GM23338 (cell line): ENCODE data around the gene LPIN1. TPM values are rescaled to one million over a fixed set of nuclear protein-coding genes. Genes with fewer than 3 reads are reported as not detected.

Source experiments
- ATAC-seq: fragments of 200-7000 bp; cut with Tn5 transposase; 3 replicates; pipeline ENCODE4 v1.9.1; 2020
- DNase-seq: peaks from one replicate; pipeline ENCODE4 v3.0.0-alpha.2; 2015; ENCODE audit warnings: low spot score
- H2AFZ ChIP-seq: fragments of 200-600 bp; sonication (generic); 2 replicates; pipeline ENCODE4 v1.8.0; 2016; ENCODE audit warnings: antibody characterized with exemption, mild to moderate bottlenecking, moderate library complexity
- H3F3A ChIP-seq: fragments of 200-600 bp; sonication (generic); replicated peaks from 2 replicates; pipeline ENCODE4 v1.8.0; 2017; ENCODE audit warnings: antibody characterized with exemption, mixed run types, low read depth
- H3K27ac ChIP-seq: fragments of 200-600 bp; sonication (generic); 2 replicates; pipeline ENCODE4 v1.6.1; 2016; ENCODE audit warnings: low read depth
- H3K27me3 ChIP-seq: fragments of 200-600 bp; sonication (generic); 2 replicates; pipeline ENCODE4 v1.8.0; 2016; ENCODE audit warnings: mild to moderate bottlenecking, mixed run types, moderate library complexity; ENCODE audit not compliant: insufficient read depth
- H3K36me3 ChIP-seq: fragments of 200-600 bp; sonication (generic); 2 replicates; pipeline ENCODE4 v1.8.0; 2016; ENCODE audit warnings: mild to moderate bottlenecking; ENCODE audit not compliant: insufficient read depth
- H3K4me1 ChIP-seq: fragments of 200-600 bp; sonication (generic); 2 replicates; pipeline ENCODE4 v1.8.0; 2016; ENCODE audit warnings: mild to moderate bottlenecking, moderate library complexity; ENCODE audit not compliant: insufficient read depth
- H3K4me2 ChIP-seq: fragments of 200-600 bp; sonication (generic); 2 replicates; pipeline ENCODE4 v1.7.1; 2017; ENCODE audit warnings: mixed run types
- H3K4me3 ChIP-seq: fragments of 200-600 bp; sonication (generic); 2 replicates; pipeline ENCODE4 v1.6.1; 2016; ENCODE audit warnings: mixed run types
- H3K79me2 ChIP-seq: fragments of 200-600 bp; sonication (generic); replicated peaks from 2 replicates; pipeline ENCODE4 v1.8.0; 2017; ENCODE audit warnings: mild to moderate bottlenecking; ENCODE audit not compliant: insufficient read depth
- H3K9me2 ChIP-seq: fragments of 200-600 bp; sonication (generic); 2 replicates; pipeline ENCODE4 v1.8.0; 2017; ENCODE audit not compliant: insufficient read depth
- H4K20me1 ChIP-seq: fragments of 200-600 bp; sonication (generic); replicated peaks from 2 replicates; pipeline ENCODE4 v1.8.0; 2017; ENCODE audit warnings: mild to moderate bottlenecking; ENCODE audit not compliant: insufficient read depth
- H3K27ac Mint-ChIP-seq: 2 replicates; pipeline ENCODE4 v1.8.0; 2020; ENCODE audit warnings: inconsistent platforms, mild to moderate bottlenecking, moderate library complexity, mixed read lengths
- H3K27me3 Mint-ChIP-seq: 3 replicates; pipeline ENCODE4 v1.8.0; 2022; ENCODE audit warnings: low read depth, mild to moderate bottlenecking, moderate library complexity, mixed read lengths, inconsistent platforms; ENCODE audit not compliant: insufficient read depth, poor library complexity
- H3K36me3 Mint-ChIP-seq: 3 replicates; pipeline ENCODE4 v1.8.0; 2021; ENCODE audit warnings: low read depth, mild to moderate bottlenecking, inconsistent platforms, moderate library complexity, mixed read lengths
- H3K4me1 Mint-ChIP-seq: 3 replicates; pipeline ENCODE4 v1.8.0; 2020; ENCODE audit warnings: mild to moderate bottlenecking, inconsistent platforms, mixed read lengths
- H3K4me3 Mint-ChIP-seq: 3 replicates; pipeline ENCODE4 v1.8.0; 2021; ENCODE audit warnings: moderate library complexity, mild to moderate bottlenecking, inconsistent platforms, mixed read lengths
- H3K9me3 Mint-ChIP-seq: 3 replicates; pipeline ENCODE4 v1.8.0; 2020; ENCODE audit warnings: moderate library complexity, mild to moderate bottlenecking, inconsistent platforms, mixed read lengths
- CREB1 ChIP-seq: fragments of 250-450 bp; sonication (Bioruptor Pico); IDR thresholded peaks from 2 replicates; pipeline ENCODE4 v1.5.0; 2020; ENCODE audit warnings: low read depth, mild to moderate bottlenecking, moderate library complexity
- EZH2 ChIP-seq: fragments of 200-600 bp; sonication (generic); IDR thresholded peaks from one replicate; pipeline ENCODE4 v1.8.0; 2017; ENCODE audit warnings: antibody characterized with exemption, mild to moderate bottlenecking, low read depth; ENCODE audit not compliant: unreplicated experiment
- EZH2phosphoT487 ChIP-seq: fragments of 200-600 bp; sonication (generic); IDR thresholded peaks from one replicate; pipeline ENCODE4 v1.8.1; 2018; ENCODE audit warnings: antibody characterized with exemption; ENCODE audit not compliant: unreplicated experiment
- JUNB ChIP-seq: IDR thresholded peaks from one replicate; pipeline ENCODE4 v1.6.1; 2016; ENCODE audit warnings: antibody characterized with exemption; ENCODE audit not compliant: unreplicated experiment
- NANOG ChIP-seq: IDR thresholded peaks from 2 replicates; pipeline ENCODE4 v1.6.1; 2016; ENCODE audit warnings: antibody characterized with exemption, borderline replicate concordance
- POLR2AphosphoS5 ChIP-seq: IDR thresholded peaks from 2 replicates; pipeline ENCODE4 v1.6.1; 2016; ENCODE audit warnings: antibody characterized with exemption, low read depth
- STAT1 ChIP-seq: IDR thresholded peaks from one replicate; pipeline ENCODE4 v1.6.1; 2016; ENCODE audit warnings: antibody characterized with exemption; ENCODE audit not compliant: unreplicated experiment
- ZNF114 ChIP-seq: fragments of 250-450 bp; sonication (Bioruptor Pico); IDR thresholded peaks from 2 replicates; pipeline ENCODE4 v1.5.0; 2020; ENCODE audit warnings: mild to moderate bottlenecking, moderate library complexity
- ZNF331 ChIP-seq: fragments of 250-450 bp; sonication (Bioruptor Pico); IDR thresholded peaks from 2 replicates; pipeline ENCODE4 v1.5.0; 2020; ENCODE audit warnings: low read depth, mild to moderate bottlenecking, moderate library complexity
- polyA plus RNA-seq: library from polyadenylated mRNA; unstranded; fragments of >200 nt; fragmentation: Nextera tagmentation; extraction: Ambion mirVana; gene quantifications from 2 replicates; pipeline ENCODE4 v1.2.1, GENCODE V29; 2016
- total RNA-seq: library from RNA; depleted of rRNA; stranded (reverse); fragments of >200 nt; shearing (Covaris generic); gene quantifications from 2 replicates; pipeline ENCODE4 v1.2.3, GENCODE V29; 2014
- TF ChIP-seq, protein P1 (sequence below): IDR thresholded peaks from one replicate; pipeline ENCODE4 v1.6.1; 2018; ENCODE audit warnings: antibody characterized with exemption; ENCODE audit not compliant: unreplicated experiment
- TF ChIP-seq, protein P2 (sequence below), 2 experiments: fragments of 200-600 bp in 1 of 2; sonication (generic) in 1 of 2; conservative IDR thresholded peaks; 2 replicates each; pipeline versions ENCODE4 v1.5.1 to v1.6.1; 2016 to 2017; ENCODE audit warnings: antibody characterized with exemption in 2 of 2, low read depth in 2 of 2, mild to moderate bottlenecking in 2 of 2, moderate library complexity in 1 of 2
- TF ChIP-seq, protein P3 (sequence below): fragments of 250-450 bp; sonication (Bioruptor Pico); IDR thresholded peaks from 2 replicates; pipeline ENCODE4 v1.5.0; 2020; ENCODE audit warnings: mild to moderate bottlenecking, moderate library complexity
- TF ChIP-seq, protein P4 (sequence below): IDR thresholded peaks from 2 replicates; pipeline ENCODE4 v1.6.1; 2016; ENCODE audit warnings: antibody characterized with exemption

The LPIN1 gene
- total and polyA plus RNA-seq, 2 experiments from 2014 or later: 4.4 to 9.5 TPM

DNA sequence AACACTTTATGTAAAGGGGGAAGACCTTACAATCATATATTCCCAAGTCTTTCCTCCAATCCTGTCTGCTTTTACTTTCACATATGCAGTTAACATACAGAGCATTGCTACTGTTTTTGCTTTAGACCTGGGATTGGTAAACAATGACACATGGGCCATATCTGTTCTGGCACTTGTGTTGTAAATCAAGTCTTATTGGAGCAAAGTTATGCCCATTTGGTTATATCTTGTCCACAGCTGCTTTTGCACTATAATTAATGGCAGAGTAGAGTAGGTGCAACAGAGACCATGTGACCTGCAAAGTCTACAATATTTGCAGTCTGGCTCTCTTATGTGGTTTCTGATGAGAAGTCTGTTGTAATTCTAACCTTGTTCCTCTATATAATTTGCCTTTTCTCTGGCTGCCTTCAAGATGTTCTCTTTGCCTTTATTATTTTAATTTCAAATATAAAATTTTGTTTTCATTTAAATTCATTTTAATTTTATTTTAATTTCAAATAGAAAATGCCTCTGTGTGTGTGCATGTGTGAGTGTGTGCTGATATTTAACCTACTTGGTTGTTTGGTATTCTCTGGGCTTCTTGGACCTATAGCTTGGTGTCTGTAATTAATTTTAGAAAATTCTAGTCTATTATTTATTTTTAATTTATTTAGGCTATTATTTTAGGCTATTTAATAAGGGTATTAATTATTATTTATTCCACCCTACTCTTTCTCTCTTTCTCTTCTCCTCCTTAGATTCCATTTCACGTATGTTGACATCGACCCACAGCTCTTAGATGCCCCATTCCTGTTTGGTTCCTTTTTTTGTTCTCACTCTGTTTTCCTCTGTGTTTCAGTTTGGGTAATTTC lies 16.8 kb upstream of the LPIN1 start:
- peaks cover 4% of the 10 kb centered on the region for H3K27me3 Mint-ChIP-seq
- H2AFZ ChIP-seq: no peak overlapping the region
- peaks cover 24% of the 10 kb centered on the region; the same call in 2 of the 3 replicates for H3K4me1 Mint-ChIP-seq
- DNase-seq: no peak
- H3K27me3 ChIP-seq: no peaks in the 10 kb centered on the region
- H3K36me3 ChIP-seq: no peaks in the 10 kb centered on the region
- no peaks in the 10 kb centered on the region for H3K36me3 Mint-ChIP-seq
- no peak overlapping the region for H3K4me2 ChIP-seq
- H3K27ac Mint-ChIP-seq: no peak overlapping the region
- H3K9me3 Mint-ChIP-seq: no peaks in the 10 kb centered on the region
- H3K4me3 ChIP-seq: no peak overlapping the region
- TF ChIP-seq ZNF114 (CRISPR knock-in tag) (no peak), POLR2AphosphoS5 (no peak), EZH2phosphoT487 (no peak), STAT1 (no peak), EZH2 (no peak), ZNF331 (CRISPR knock-in tag) (no peak), CREB1 (no peak), NANOG (no peak), JUNB (no peak)
- TF ChIP-seq, protein P1, sequence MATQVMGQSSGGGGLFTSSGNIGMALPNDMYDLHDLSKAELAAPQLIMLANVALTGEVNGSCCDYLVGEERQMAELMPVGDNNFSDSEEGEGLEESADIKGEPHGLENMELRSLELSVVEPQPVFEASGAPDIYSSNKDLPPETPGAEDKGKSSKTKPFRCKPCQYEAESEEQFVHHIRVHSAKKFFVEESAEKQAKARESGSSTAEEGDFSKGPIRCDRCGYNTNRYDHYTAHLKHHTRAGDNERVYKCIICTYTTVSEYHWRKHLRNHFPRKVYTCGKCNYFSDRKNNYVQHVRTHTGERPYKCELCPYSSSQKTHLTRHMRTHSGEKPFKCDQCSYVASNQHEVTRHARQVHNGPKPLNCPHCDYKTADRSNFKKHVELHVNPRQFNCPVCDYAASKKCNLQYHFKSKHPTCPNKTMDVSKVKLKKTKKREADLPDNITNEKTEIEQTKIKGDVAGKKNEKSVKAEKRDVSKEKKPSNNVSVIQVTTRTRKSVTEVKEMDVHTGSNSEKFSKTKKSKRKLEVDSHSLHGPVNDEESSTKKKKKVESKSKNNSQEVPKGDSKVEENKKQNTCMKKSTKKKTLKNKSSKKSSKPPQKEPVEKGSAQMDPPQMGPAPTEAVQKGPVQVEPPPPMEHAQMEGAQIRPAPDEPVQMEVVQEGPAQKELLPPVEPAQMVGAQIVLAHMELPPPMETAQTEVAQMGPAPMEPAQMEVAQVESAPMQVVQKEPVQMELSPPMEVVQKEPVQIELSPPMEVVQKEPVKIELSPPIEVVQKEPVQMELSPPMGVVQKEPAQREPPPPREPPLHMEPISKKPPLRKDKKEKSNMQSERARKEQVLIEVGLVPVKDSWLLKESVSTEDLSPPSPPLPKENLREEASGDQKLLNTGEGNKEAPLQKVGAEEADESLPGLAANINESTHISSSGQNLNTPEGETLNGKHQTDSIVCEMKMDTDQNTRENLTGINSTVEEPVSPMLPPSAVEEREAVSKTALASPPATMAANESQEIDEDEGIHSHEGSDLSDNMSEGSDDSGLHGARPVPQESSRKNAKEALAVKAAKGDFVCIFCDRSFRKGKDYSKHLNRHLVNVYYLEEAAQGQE: no peak
- TF ChIP-seq, protein P2, sequence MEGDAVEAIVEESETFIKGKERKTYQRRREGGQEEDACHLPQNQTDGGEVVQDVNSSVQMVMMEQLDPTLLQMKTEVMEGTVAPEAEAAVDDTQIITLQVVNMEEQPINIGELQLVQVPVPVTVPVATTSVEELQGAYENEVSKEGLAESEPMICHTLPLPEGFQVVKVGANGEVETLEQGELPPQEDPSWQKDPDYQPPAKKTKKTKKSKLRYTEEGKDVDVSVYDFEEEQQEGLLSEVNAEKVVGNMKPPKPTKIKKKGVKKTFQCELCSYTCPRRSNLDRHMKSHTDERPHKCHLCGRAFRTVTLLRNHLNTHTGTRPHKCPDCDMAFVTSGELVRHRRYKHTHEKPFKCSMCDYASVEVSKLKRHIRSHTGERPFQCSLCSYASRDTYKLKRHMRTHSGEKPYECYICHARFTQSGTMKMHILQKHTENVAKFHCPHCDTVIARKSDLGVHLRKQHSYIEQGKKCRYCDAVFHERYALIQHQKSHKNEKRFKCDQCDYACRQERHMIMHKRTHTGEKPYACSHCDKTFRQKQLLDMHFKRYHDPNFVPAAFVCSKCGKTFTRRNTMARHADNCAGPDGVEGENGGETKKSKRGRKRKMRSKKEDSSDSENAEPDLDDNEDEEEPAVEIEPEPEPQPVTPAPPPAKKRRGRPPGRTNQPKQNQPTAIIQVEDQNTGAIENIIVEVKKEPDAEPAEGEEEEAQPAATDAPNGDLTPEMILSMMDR (conservative IDR thresholded peaks at IDR 0.05; ENCODE audit: low read depth in 2 of 2): no peak
- TF ChIP-seq, protein P3, sequence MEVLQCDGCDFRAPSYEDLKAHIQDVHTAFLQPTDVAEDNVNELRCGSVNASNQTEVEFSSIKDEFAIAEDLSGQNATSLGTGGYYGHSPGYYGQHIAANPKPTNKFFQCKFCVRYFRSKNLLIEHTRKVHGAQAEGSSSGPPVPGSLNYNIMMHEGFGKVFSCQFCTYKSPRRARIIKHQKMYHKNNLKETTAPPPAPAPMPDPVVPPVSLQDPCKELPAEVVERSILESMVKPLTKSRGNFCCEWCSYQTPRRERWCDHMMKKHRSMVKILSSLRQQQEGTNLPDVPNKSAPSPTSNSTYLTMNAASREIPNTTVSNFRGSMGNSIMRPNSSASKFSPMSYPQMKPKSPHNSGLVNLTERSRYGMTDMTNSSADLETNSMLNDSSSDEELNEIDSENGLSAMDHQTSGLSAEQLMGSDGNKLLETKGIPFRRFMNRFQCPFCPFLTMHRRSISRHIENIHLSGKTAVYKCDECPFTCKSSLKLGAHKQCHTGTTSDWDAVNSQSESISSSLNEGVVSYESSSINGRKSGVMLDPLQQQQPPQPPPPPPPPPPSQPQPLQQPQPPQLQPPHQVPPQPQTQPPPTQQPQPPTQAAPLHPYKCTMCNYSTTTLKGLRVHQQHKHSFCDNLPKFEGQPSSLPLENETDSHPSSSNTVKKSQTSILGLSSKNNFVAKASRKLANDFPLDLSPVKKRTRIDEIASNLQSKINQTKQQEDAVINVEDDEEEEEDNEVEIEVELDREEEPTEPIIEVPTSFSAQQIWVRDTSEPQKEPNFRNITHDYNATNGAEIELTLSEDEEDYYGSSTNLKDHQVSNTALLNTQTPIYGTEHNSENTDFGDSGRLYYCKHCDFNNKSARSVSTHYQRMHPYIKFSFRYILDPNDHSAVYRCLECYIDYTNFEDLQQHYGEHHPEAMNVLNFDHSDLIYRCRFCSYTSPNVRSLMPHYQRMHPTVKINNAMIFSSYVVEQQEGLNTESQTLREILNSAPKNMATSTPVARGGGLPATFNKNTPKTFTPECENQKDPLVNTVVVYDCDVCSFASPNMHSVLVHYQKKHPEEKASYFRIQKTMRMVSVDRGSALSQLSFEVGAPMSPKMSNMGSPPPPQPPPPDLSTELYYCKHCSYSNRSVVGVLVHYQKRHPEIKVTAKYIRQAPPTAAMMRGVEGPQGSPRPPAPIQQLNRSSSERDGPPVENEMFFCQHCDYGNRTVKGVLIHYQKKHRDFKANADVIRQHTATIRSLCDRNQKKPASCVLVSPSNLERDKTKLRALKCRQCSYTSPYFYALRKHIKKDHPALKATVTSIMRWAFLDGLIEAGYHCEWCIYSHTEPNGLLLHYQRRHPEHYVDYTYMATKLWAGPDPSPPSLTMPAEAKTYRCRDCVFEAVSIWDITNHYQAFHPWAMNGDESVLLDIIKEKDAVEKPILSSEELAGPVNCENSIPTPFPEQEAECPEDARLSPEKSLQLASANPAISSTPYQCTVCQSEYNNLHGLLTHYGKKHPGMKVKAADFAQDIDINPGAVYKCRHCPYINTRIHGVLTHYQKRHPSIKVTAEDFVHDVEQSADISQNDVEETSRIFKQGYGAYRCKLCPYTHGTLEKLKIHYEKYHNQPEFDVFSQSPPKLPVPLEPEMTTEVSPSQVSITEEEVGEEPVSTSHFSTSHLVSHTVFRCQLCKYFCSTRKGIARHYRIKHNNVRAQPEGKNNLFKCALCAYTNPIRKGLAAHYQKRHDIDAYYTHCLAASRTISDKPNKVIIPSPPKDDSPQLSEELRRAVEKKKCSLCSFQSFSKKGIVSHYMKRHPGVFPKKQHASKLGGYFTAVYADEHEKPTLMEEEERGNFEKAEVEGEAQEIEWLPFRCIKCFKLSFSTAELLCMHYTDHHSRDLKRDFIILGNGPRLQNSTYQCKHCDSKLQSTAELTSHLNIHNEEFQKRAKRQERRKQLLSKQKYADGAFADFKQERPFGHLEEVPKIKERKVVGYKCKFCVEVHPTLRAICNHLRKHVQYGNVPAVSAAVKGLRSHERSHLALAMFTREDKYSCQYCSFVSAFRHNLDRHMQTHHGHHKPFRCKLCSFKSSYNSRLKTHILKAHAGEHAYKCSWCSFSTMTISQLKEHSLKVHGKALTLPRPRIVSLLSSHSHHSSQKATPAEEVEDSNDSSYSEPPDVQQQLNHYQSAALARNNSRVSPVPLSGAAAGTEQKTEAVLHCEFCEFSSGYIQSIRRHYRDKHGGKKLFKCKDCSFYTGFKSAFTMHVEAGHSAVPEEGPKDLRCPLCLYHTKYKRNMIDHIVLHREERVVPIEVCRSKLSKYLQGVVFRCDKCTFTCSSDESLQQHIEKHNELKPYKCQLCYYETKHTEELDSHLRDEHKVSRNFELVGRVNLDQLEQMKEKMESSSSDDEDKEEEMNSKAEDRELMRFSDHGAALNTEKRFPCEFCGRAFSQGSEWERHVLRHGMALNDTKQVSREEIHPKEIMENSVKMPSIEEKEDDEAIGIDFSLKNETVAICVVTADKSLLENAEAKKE: no peak
- TF ChIP-seq, protein P4, sequence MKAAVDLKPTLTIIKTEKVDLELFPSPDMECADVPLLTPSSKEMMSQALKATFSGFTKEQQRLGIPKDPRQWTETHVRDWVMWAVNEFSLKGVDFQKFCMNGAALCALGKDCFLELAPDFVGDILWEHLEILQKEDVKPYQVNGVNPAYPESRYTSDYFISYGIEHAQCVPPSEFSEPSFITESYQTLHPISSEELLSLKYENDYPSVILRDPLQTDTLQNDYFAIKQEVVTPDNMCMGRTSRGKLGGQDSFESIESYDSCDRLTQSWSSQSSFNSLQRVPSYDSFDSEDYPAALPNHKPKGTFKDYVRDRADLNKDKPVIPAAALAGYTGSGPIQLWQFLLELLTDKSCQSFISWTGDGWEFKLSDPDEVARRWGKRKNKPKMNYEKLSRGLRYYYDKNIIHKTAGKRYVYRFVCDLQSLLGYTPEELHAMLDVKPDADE: no peak
- no peaks in the 10 kb centered on the region for H3K79me2 ChIP-seq
- H3F3A ChIP-seq: no peaks in the 10 kb centered on the region
- no peak for ATAC-seq
- H3K4me1 ChIP-seq: peaks cover 3% of the 10 kb centered on the region; the same call in 1 of the 2 replicates
- H3K9me2 ChIP-seq: no peaks in the 10 kb centered on the region
- no peak overlapping the region for H3K4me3 Mint-ChIP-seq
- no peak overlapping the region for H3K27ac ChIP-seq
- H4K20me1 ChIP-seq: no peaks in the 10 kb centered on the region
